Transverse colon (tissue), 4 donors: ENCODE results near the gene DUT. TPM values are rescaled to one million over a fixed set of nuclear protein-coding genes. Genes with fewer than 3 reads are reported as not detected.

ENCODE experiments used
- DNase-seq: peaks from one replicate; pipeline ENCODE4 v3.0.0-alpha.2; 2019
- H3K27ac ChIP-seq, 4 donors: fragments of 200-600 bp; sonication (generic); 2 replicates each; pipeline ENCODE4 v1.5.1; 2016 to 2018; ENCODE audit warnings: inconsistent platforms in 4 of 4
- H3K27me3 ChIP-seq: fragments of 200-600 bp; sonication (generic); 2 replicates; pipeline ENCODE4 v1.5.1; 2017; ENCODE audit warnings: inconsistent platforms
- H3K36me3 ChIP-seq, 4 donors: fragments of 200-600 bp; sonication (generic); 2 replicates each; pipeline ENCODE4 v1.5.1; 2017 to 2019; ENCODE audit warnings: inconsistent platforms in 4 of 4
- H3K4me1 ChIP-seq, 4 donors: fragments of 200-600 bp; sonication (generic); 2 replicates each; pipeline ENCODE4 v1.5.1; 2017 to 2020; ENCODE audit warnings: inconsistent platforms in 4 of 4
- H3K4me3 ChIP-seq, 4 donors: fragments of 200-600 bp; sonication (generic); 1 replicate in 1 of 4; 2 replicates in 3 of 4; pipeline versions ENCODE4 v1.5.1 to v1.6.1; 2017 to 2019; ENCODE audit warnings: inconsistent platforms in 4 of 4
- H3K9me3 ChIP-seq, 2 donors: fragments of 200-600 bp; sonication (generic); 2 replicates each; pipeline ENCODE4 v1.5.1; 2017 to 2019; ENCODE audit warnings: inconsistent platforms in 2 of 2
- EP300 ChIP-seq: sonication (generic); formaldehyde crosslinking; IDR thresholded peaks from one replicate; pipeline ENCODE4 v1.6.1; 2017; ENCODE audit warnings: antibody characterized with exemption, low read depth
- POLR2A ChIP-seq: fragments of 450-650 bp; IDR thresholded peaks from one replicate; pipeline ENCODE4 v1.6.1; 2016; ENCODE audit warnings: antibody characterized with exemption, mild to moderate bottlenecking, moderate library complexity
- POLR2AphosphoS5 ChIP-seq, 3 donors: sonication (generic); formaldehyde crosslinking; IDR thresholded peaks; one replicate each; pipeline ENCODE4 v1.6.1; 2016; ENCODE audit warnings: antibody characterized with exemption in 3 of 3
- WGBS, 2 donors: methylation state at CpG; one replicate each; pipeline ENCODE4 v1.1.5; 2018; ENCODE audit warnings: low coverage in 1 of 2; 5-methylcytosine and 5-hydroxymethylcytosine counted together
- in situ Hi-C, 4 donors: fragments of 200-750 bp; cut with MboI; loops; one replicate each; pipeline versions ENCODE4 v1.15.0 to v1.15.1; 2017; ENCODE audit warnings: low sequenced_read_pairs in 3 of 4, low pct_ligation_motif_present in 1 of 4, low pct_unique_long_range_greater_than_20kb in 1 of 4
- intact Hi-C: fragments of 100-400 bp; cut with DNase I; formaldehyde crosslinking; loops from one replicate; pipeline ENCODE4 v1.15.1; 2023; ENCODE audit warnings: low total_unique reads
- total RNA-seq, 4 donors: library from RNA; depleted of rRNA; stranded (reverse); fragments of >200 nt; gene quantifications; one replicate each; pipeline ENCODE4 v1.1.0, GENCODE V29; 2016
- TF ChIP-seq, protein P1 (sequence below), 5 experiments: fragments of 200-600 bp in 3 of 5; fragments of 450-650 bp in 2 of 5; sonication (generic) in 3 of 5; IDR thresholded peaks; 1 replicate in 2 of 5; 2 replicates in 3 of 5; pipeline ENCODE4 v1.5.1; 2016 to 2017; ENCODE audit warnings: antibody characterized with exemption in 5 of 5, inconsistent platforms in 3 of 5, mild to moderate bottlenecking in 2 of 5, moderate library complexity in 1 of 5

Gene DUT
- total RNA-seq, 4 donors from 2014 or later, result 19.5 to 63.1 (median 45.3) TPM

DNA sequence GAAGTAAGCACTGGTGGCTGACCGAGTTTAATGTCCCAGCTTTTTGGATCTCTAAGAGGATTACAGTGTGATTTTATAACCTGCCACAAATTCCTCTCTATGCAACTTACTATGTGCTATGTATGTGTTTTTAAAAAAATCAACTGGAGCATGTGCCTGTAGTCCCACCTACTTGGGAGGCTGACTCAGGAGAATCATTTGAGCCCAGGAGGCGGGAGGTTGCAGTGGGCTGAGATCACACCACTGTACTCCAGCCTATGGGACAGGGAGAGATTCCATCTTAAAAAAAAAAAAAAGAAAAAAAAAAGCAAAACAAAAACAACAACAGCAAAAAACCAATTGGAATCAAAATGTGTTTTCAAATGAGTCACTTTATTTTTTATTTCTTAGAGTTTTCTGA is 29.6 kb downstream of the DUT start:
- Histone ChIP-seq H3K27ac (no peak overlapping the region), H3K36me3 (no peaks in the 10 kb centered on the region), H3K4me3 (no peak overlapping the region), H3K4me1 (peaks cover 0 to 9% (median 0%) of the 10 kb centered on the region in 4 donors), H3K27me3 (no peaks in the 10 kb centered on the region), H3K9me3 (no peaks in the 10 kb centered on the region)
- WGBS, 2 donors, result 78 to 80% methylated on average over 1 to 2 of the region's 2 CpGs
- no peak for DNase-seq
- intact Hi-C loops (no loop called here), in situ Hi-C loops (loop anchor here in 1 of 4 donors (25.0 kb wide), 1 partner anchor 451 kb away; the partner anchor contains the start of gene CEP152)
- TF ChIP-seq POLR2AphosphoS5 (IDR thresholded peaks at IDR 0.05), result no peak
- TF ChIP-seq, protein P1, sequence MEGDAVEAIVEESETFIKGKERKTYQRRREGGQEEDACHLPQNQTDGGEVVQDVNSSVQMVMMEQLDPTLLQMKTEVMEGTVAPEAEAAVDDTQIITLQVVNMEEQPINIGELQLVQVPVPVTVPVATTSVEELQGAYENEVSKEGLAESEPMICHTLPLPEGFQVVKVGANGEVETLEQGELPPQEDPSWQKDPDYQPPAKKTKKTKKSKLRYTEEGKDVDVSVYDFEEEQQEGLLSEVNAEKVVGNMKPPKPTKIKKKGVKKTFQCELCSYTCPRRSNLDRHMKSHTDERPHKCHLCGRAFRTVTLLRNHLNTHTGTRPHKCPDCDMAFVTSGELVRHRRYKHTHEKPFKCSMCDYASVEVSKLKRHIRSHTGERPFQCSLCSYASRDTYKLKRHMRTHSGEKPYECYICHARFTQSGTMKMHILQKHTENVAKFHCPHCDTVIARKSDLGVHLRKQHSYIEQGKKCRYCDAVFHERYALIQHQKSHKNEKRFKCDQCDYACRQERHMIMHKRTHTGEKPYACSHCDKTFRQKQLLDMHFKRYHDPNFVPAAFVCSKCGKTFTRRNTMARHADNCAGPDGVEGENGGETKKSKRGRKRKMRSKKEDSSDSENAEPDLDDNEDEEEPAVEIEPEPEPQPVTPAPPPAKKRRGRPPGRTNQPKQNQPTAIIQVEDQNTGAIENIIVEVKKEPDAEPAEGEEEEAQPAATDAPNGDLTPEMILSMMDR (IDR thresholded peaks at IDR 0.05), result no peak
- TF ChIP-seq POLR2A, result no peak
- no peak for TF ChIP-seq EP300

DNA sequence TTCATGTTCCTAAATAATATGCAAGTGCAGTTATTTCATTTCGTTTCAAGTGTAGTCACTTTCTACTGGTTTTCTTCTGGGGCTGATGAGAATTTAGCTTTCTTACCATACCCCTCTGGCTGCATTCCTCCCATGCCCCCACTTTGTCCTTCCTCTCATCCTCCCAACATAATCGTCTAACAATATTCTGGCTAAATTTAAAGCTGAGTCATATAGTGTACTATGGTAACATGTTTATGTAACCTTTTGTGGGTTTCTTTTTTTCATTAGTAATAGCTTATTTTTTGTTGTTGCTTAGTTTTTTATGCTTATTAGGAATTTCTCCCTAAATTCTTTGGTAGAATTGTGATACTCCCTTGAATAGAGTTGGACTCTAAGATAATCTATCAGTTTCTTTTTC is 30.5 kb downstream of the DUT start:
- peaks cover 0 to 9% (median 0%) of the 10 kb centered on the region in 4 donors for H3K4me1 ChIP-seq
- no peak overlapping the region for H3K4me3 ChIP-seq
- no peak for DNase-seq
- intact Hi-C loops (no loop called here), in situ Hi-C loops (loop anchor here in 1 of 4 donors (25.0 kb wide), 1 partner anchor 451 kb away; the partner anchor contains the start of gene CEP152)
- WGBS, 2 donors, result 75 to 89% methylated on average over 2 of the region's 2 CpGs
- H3K9me3 ChIP-seq, result no peaks in the 10 kb centered on the region
- no peaks in the 10 kb centered on the region for H3K36me3 ChIP-seq
- H3K27ac ChIP-seq, result no peak overlapping the region
- TF ChIP-seq POLR2AphosphoS5 (IDR thresholded peaks at IDR 0.05), result no peak
- TF ChIP-seq, protein P1 (IDR thresholded peaks at IDR 0.05), result no peak
- no peak for TF ChIP-seq EP300
- TF ChIP-seq POLR2A, result no peak
- H3K27me3 ChIP-seq, result no peaks in the 10 kb centered on the region

DNA sequence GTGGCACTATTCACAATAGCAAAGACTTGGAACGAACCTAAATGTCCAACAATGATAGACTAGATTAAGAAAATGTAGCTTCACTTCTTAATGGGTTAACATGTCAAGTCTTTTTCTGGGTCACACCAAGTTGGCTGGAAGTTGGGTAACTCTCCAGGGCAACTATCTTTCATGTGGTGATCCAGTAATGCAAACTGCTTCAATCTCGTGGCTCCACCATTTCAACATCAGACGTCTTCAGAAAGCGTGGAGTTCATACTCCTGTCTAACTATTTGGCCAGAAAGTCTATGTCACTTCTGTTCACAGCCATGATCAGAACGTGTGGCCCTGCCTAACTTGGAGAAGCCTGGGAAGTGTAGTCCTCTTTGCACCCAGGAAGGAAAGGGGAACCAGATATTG is 32.2 kb downstream of the DUT start:
- peaks cover 0 to 5% (median 0%) of the 10 kb centered on the region in 4 donors for H3K4me1 ChIP-seq
- intact Hi-C loops (no loop called here), in situ Hi-C loops (loop anchor here in 1 of 4 donors (25.0 kb wide), 1 partner anchor 449 kb away; the partner anchor contains the start of gene CEP152)
- H3K9me3 ChIP-seq, result no peaks in the 10 kb centered on the region
- no peaks in the 10 kb centered on the region for H3K36me3 ChIP-seq
- no peak for TF ChIP-seq EP300
- no peak for TF ChIP-seq POLR2AphosphoS5 (IDR thresholded peaks at IDR 0.05)
- TF ChIP-seq, protein P1 (IDR thresholded peaks at IDR 0.05), result no peak
- no peak for TF ChIP-seq POLR2A
- H3K27me3 ChIP-seq, result no peaks in the 10 kb centered on the region
- no peak overlapping the region for H3K4me3 ChIP-seq
- 69 to 93% methylated on average over 3 to 5 of the region's 5 CpGs for WGBS, 2 donors
- DNase-seq, result no peak
- no peak overlapping the region for H3K27ac ChIP-seq

DNA sequence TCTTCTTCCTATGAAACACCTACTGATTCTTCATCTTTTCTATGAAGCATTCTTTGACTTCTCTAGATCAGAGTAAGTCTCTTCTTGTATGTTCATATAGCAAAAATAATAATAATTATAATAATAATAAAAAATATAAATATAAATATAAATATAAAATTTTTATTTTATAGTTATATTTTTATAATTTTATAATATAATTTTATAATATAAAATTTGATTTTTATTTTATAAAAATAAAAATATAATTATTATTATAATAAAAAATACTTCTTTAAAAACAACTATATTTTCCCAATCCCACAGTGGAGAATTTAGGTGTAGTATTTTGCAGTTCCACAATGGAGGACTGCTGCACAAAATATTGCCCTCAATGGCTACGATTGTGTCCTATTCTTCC is 34.3 kb downstream of the DUT start:
- no peak for DNase-seq
- Histone ChIP-seq H3K27me3 (no peaks in the 10 kb centered on the region), H3K9me3 (no peaks in the 10 kb centered on the region), H3K27ac (no peak overlapping the region), H3K4me1 (no peaks in the 10 kb centered on the region), H3K36me3 (no peaks in the 10 kb centered on the region), H3K4me3 (no peak overlapping the region)
- TF ChIP-seq, protein P1 (IDR thresholded peaks at IDR 0.05), result no peak
- TF ChIP-seq POLR2A, result no peak
- TF ChIP-seq EP300, result no peak
- no peak for TF ChIP-seq POLR2AphosphoS5 (IDR thresholded peaks at IDR 0.05)
- in situ Hi-C loops, result loop anchor here in 1 of 4 donors (25.0 kb wide), 1 partner anchor 447 kb away; the partner anchor contains the start of gene CEP152
- 73 to 87% methylated on average over 1 of the region's 1 CpG for WGBS, 2 donors
- intact Hi-C loops, result no loop called here
